ENCODE data around the gene CBFB. TPM values are rescaled to one million over a fixed set of nuclear protein-coding genes. Genes with fewer than 3 reads are reported as not detected.

CBFB gene
- total RNA-seq, 6 experiments from 2014 or later: 7.9 to 23.3 (median 18.9) TPM

DNA sequence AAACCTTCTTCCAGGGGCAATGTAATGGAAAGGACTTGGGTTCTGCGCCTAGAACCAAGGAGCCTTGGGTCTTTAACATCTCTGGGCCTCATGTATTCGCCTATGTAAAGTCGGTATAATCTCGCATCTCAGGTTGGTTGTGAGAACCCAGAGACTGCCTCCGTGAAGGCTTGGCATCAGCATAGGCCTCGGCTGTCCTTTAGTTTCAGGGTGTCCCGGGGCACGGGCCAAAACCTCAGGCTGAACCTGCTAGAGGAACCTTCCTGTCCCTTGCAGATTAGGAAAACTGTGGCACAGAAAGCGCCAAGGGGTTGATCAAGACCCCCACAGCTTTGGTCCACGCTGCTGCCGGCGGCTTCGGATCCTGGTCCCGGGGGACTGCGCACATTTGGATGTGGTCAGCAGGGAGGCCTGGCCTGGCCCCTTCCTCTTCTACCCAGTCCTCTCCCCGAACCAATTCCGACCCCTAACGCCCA lies 80.0 kb downstream of the CBFB start:
- TF ChIP-seq CTCF (IDR thresholded peaks at IDR 0.05): no peak
- WGBS (ENCODE audit: insufficient coverage, low coverage, low lambda C conversion rate, missing lambda C conversion rate): 100% methylated on average over 5 of the region's 18 CpGs
- ATAC-seq: no peak
- H3K4me1 ChIP-seq: peaks cover 0 to 31% (median 3%) of the 10 kb centered on the region in 4 donors
- H3K4me3 ChIP-seq: peak overlapping the region; percentile 97 to 99 (median 99)
- H3K36me3 ChIP-seq: no peaks in the 10 kb centered on the region
- no peaks in the 10 kb centered on the region for H3K27me3 ChIP-seq
- intact Hi-C loops (cut with DNase I): loop anchor here (10.0 kb wide), 2 partner anchors 46 to 84 kb away; partner anchors contain the start of genes B3GNT9 (in 1 of the 2), CBFB (in 1 of the 2), FBXL8 (in 1 of the 2) and TRADD (in 1 of the 2)
- no peaks in the 10 kb centered on the region for H3K9me3 ChIP-seq
- peak overlapping the region; percentile 45 to 82 (median 82) for H3K27ac ChIP-seq
- DNase-seq: peak in 1 of 3 donors; percentile 64

GRCh38 chr16:67109407-67110135 lies 80.6 kb downstream of the CBFB start, which contains the start of gene PHAF1:
TSS of gene PHAF1 (plus strand) at chr16:67109941. CDS start at chr16:67110176, 235 bp downstream.
- DNase-seq (peak; percentile 96 to 97 (median 97)), ATAC-seq (peak; percentile 79 to 89 (median 84))
- Histone ChIP-seq H3K27me3 (no peaks in the 10 kb centered on the region), H3K36me3 (no peaks in the 10 kb centered on the region), H3K27ac (peak within 1 kb of the TSS; percentile 82), H3K4me1 (peaks cover 0 to 37% (median 5%) of the 10 kb centered on the region in 4 donors), H3K4me3 (peak within 1 kb of the TSS; percentile 97 to 99 (median 99)), H3K9me3 (no peaks in the 10 kb centered on the region)
- WGBS (ENCODE audit: insufficient coverage, low coverage, low lambda C conversion rate, missing lambda C conversion rate): 4% methylated on average over 4 of the region's 63 CpGs
- peak; percentile 68 for TF ChIP-seq POLR2A (IDR thresholded peaks at IDR 0.05)
- TF ChIP-seq CTCF (IDR thresholded peaks at IDR 0.05): no peak
- intact Hi-C loops (cut with DNase I): loop anchor here (10.0 kb wide), 2 partner anchors 45 to 85 kb away; partner anchors contain the start of genes B3GNT9 (in 1 of the 2), CBFB (in 1 of the 2), FBXL8 (in 1 of the 2) and TRADD (in 1 of the 2)

DNA sequence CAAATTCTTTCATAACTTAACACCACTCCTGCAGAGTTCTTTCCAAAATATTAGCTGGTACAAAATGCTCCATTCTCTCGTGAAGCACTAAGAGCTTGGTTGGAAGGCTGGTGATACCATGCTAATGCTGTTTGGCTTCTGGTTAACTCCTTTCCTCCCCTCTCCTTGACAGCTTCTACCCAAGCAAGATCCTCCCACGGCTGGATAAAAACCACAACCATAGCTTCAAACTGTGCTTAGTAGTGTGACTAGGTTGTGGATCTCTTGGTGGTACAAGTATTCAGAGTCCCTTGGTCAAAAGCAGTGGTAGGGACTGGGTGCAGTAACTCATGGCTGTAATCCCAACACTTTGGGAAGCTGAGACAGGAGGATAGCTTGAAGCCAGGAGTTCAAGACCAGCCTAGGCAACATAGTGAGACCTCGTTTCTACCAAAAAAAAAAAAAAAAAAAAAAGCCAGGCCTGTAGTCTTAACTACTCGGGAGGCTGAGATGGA lies 83.0 kb downstream of the CBFB start:
- WGBS (ENCODE audit: insufficient coverage, low coverage, low lambda C conversion rate, missing lambda C conversion rate): 14% methylated on average over 3 of the region's 4 CpGs
- Histone ChIP-seq H3K4me1 (peaks cover 0 to 59% (median 11%) of the 10 kb centered on the region in 4 donors), H3K9me3 (no peaks in the 10 kb centered on the region), H3K27ac (peak overlapping the region; percentile 69 to 82 (median 82)), H3K27me3 (no peaks in the 10 kb centered on the region), H3K36me3 (peaks cover 0 to 6% (median 0%) of the 10 kb centered on the region in 4 donors), H3K4me3 (peak overlapping the region; percentile 30 to 99 (median 97))
- no peak for TF ChIP-seq CTCF (IDR thresholded peaks at IDR 0.05)
- TF ChIP-seq POLR2A (IDR thresholded peaks at IDR 0.05): no peak
- ATAC-seq (no peak), DNase-seq (no peak)
- intact Hi-C loops (cut with DNase I): no loop called here

- 29% methylated on average over 4 of the region's 4 CpGs for WGBS (ENCODE audit: insufficient coverage, low coverage, low lambda C conversion rate, missing lambda C conversion rate)
- H3K27me3 ChIP-seq: no peaks in the 10 kb centered on the region
These were observed 83.8 kb downstream of the CBFB start for GRCh38 chr16:67112591-67113399.

More at GRCh38 chr16:67112591-67113399, 83.8 kb downstream of the CBFB start:
- ATAC-seq (peak in 1 of 4 donors; percentile 9), DNase-seq (no peak)
- Histone ChIP-seq H3K9me3 (no peaks in the 10 kb centered on the region), H3K4me3 (peak overlapping the region; percentile 30 to 99 (median 97)), H3K27ac (peak overlapping the region; percentile 69 to 82 (median 82)), H3K4me1 (peaks cover 0 to 65% (median 15%) of the 10 kb centered on the region in 4 donors), H3K36me3 (peaks cover 0 to 6% (median 0%) of the 10 kb centered on the region in 4 donors)
- TF ChIP-seq POLR2A (IDR thresholded peaks at IDR 0.05) (no peak), CTCF (IDR thresholded peaks at IDR 0.05) (no peak)
- intact Hi-C loops (cut with DNase I): no loop called here

All from right lobe of liver (tissue), 6 donors.